T-helper 2 cell treated with Interferon-gamma antibody and Interleukin-4, amounts not matched to agents 5 μg/mL and 100 μg/mL, for 36 hours (primary cell): ENCODE data around the gene WNK2.

Experiments
- DNase-seq: peaks from one replicate; pipeline ENCODE4 v3.0.0; 2021; ENCODE audit warnings: low spot score
- H3K27ac Mint-ChIP-seq: one replicate; pipeline ENCODE4 v1.8.0; 2021; ENCODE audit warnings: mild to moderate bottlenecking, mixed read lengths
- H3K27me3 Mint-ChIP-seq: one replicate; pipeline ENCODE4 v1.8.0; 2021; ENCODE audit warnings: low read depth, mixed read lengths
- H3K36me3 Mint-ChIP-seq: one replicate; pipeline ENCODE4 v1.8.0; 2021; ENCODE audit warnings: low read depth, mixed read lengths
- H3K4me1 Mint-ChIP-seq: one replicate; pipeline ENCODE4 v1.8.0; 2021; ENCODE audit warnings: low read depth, mixed read lengths
- H3K4me3 Mint-ChIP-seq: one replicate; pipeline ENCODE4 v1.8.0; 2022; ENCODE audit warnings: mild to moderate bottlenecking, moderate library complexity, mixed read lengths
- H3K9me3 Mint-ChIP-seq: one replicate; pipeline ENCODE4 v1.8.0; 2021; ENCODE audit warnings: mixed read lengths

The WNK2 gene

DNA sequence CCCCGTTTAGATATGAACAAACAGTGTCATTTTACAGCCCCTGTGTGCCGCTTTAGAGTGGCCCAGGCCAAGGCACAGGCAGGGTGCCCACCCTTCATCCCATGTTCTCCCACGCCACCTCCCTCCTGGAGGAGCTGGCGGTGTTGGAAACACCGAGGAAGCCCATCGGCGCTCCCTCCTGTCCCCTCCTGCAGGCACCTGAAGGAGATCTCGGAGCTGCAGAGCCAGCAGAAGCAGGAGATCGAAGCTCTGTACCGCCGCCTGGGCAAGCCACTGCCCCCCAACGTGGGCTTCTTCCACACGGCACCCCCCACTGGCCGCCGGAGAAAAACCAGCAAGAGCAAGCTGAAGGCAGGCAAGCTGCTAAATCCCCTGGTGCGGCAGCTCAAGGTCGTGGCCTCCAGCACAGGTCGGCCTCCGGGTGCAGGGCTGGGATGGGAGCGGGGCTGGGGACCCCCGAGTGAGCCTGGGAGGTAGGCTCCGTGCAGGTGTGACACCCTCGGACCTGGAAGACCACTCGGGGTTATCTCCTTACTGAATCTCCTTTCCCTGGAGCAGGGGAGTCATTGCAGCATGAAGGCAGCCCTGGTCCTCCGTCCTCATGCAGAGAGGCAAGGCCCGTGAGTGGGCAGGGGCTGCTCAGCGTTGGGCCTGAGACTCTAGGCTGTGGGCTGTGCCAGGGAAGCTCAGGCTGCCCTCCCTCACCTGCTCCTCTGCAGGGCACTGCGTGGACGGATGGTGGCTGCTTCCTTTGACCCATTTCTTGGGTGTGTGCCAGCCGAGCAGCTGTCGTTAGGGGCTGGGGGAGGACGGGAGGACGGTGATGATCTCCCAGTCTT is 113.9 kb downstream of the WNK2 start:
- H3K4me3 Mint-ChIP-seq = no peak overlapping the region
- peaks cover 6% of the 10 kb centered on the region for H3K4me1 Mint-ChIP-seq
- DNase-seq = no peak
- H3K27ac Mint-ChIP-seq = no peak overlapping the region
- H3K36me3 Mint-ChIP-seq = no peaks in the 10 kb centered on the region
- no peaks in the 10 kb centered on the region for H3K9me3 Mint-ChIP-seq
- H3K27me3 Mint-ChIP-seq = peaks cover 7% of the 10 kb centered on the region

DNA sequence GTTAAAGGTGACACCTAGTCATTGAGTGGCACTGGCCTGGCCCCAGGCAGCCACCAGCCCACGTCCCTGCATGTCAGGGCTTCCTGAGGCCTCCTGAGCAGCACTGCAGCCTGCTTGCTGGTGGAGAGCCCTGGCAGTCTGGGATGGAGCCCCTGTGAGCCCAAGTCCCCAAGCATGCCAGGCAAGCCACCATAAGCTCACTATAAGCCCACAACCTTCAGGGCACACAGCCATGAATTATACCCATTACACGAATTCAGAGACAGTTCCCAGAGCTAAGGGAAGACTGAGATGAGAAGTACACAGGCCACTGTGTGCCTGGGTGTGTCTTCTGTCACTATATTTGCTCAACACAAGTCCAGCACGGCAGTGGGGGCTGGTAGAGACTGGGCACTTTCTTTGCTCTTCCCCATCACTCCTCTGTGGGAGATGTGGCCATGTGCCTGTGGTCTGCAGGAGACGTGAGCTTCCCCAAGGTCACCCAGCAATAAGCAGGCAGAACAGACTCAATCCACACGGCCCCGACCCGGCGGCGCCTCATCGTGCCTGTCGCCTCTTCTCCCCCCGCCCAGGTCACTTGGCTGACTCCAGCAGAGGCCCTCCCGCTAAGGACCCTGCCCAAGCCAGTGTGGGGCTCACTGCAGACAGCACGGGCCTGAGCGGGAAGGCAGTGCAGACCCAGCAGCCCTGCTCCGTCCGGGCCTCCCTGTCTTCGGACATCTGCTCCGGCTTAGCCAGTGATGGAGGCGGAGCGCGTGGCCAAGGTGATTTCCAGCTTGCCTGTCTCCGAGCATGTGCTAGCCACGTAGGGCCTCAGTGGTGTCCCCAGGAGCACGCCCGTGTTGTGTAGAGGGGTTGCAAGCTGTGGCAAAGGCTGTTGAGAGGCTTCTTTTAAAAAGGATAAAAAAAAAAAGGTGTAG is 114.8 kb downstream of the WNK2 start:
- peaks cover 6% of the 10 kb centered on the region for H3K4me1 Mint-ChIP-seq
- no peak overlapping the region for H3K27ac Mint-ChIP-seq
- H3K9me3 Mint-ChIP-seq = no peaks in the 10 kb centered on the region
- no peak overlapping the region for H3K4me3 Mint-ChIP-seq
- H3K27me3 Mint-ChIP-seq = peaks cover 7% of the 10 kb centered on the region
- no peak for DNase-seq
- no peaks in the 10 kb centered on the region for H3K36me3 Mint-ChIP-seq

DNA sequence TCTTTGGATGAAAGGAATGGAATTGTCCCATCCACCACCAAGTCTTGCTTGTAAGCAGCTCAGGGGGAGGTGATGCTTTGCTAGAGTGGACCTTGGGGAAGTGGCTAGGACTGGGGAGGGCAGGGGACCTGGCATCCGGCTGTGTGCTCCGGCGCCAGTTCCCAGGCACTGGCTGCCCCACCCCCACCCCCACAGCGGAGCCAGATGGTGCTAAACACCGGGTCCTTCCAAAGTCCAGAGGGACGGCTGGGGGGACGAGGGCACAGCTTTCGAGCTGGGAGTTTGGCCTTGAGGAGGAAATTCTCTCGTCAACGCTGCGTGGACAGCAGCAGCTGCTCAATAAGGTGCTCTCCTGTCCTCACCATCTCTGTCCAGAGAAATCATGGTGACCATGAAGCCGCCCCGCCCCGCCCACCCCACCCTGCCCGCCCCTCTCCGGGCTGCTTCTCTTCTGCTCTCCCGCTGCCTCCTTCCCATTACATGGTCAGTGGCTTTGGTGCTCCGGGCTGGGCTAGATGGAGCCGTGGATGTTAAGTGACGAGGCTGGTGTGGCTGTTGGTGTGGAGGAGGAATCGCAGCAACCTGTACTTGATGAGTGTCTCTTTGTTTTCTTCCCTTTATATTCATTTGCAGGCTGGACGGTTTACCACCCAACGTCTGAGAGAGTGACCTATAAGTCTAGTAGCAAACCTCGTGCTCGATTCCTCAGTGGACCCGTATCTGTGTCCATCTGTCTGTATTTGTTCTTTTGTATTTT is 115.7 kb downstream of the WNK2 start:
- H3K9me3 Mint-ChIP-seq = no peaks in the 10 kb centered on the region
- H3K27ac Mint-ChIP-seq = peak overlapping the region; percentile 19
- no peak for DNase-seq
- H3K27me3 Mint-ChIP-seq = peaks cover 2% of the 10 kb centered on the region
- H3K4me1 Mint-ChIP-seq = peaks cover 6% of the 10 kb centered on the region
- H3K4me3 Mint-ChIP-seq = no peak overlapping the region
- no peaks in the 10 kb centered on the region for H3K36me3 Mint-ChIP-seq

DNA sequence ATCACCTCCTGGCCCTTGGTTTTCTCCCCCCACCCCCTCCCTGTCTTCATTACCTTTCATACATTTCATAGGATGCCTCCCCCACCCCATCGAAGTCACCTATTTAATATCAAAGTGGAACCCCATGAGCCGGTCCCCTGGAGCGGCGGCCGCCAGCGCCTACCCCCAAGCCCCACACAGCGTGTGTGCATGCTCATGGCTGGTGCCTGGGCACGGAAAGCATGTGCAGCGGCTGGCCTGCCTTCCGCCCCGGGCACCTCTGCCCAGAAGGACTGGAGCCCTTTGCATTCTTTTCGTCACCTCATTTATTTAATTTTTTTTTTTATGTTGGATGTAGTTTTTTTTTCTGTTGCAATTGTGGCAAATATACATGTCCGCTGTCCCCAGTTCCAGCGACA is 116.2 kb downstream of the WNK2 start:
- Mint-ChIP-seq H3K4me3 (no peak overlapping the region), H3K9me3 (no peaks in the 10 kb centered on the region), H3K27me3 (peaks cover 2% of the 10 kb centered on the region), H3K4me1 (peaks cover 6% of the 10 kb centered on the region), H3K27ac (no peak overlapping the region), H3K36me3 (no peaks in the 10 kb centered on the region)
- no peak for DNase-seq

DNA sequence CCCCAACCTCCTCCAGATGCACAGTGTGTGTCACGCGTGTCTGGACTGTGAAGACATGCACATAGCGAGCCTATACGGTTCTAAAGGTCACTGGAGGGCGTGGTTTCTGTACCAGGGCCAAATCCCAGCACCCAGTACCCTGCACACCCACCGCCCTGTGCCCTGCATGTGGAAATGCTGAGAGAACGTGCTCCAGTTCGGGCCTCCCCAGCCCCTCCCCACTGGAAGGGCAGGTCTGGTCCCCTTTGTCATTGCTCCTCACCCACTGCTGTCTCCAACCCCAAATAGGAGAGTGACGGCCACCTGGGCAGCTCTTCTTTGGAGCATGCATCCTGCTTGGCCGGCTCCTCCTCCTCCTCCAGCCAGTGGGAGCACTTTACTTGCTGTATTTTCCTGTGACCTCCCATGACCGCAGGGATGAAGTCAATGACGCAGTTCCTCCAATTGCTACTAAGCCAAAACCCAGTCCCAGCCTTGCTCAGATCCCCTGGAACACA is 116.7 kb downstream of the WNK2 start:
- peaks cover 2% of the 10 kb centered on the region for H3K27me3 Mint-ChIP-seq

DNA sequence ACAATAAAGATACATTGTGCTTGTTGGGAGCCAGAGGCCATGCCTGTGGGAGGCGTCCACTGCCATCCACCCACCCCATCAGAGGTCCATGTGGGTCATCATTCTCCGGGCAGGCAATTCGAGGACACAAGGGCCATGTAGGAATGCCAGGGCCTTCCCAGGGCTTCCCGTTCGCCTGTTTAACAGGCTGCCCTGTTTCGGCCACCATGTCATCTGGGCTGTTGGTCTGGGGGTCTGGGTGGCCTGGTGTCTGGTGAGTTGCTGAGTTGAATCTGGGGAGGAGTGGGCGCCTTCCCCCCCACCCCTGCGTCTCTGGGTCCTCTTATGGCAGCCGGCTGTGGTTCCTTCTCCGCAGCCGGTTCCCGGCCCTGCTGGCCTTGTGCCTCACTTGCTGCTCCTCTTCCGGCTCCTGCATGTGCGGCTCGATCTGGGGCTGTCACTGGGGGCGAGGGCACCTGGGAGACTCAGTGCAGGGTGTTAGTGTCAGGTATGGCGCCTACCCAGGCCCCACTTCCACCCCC is 117.4 kb downstream of the WNK2 start:
- H3K27ac Mint-ChIP-seq = no peak overlapping the region
- DNase-seq = no peak
- no peaks in the 10 kb centered on the region for H3K9me3 Mint-ChIP-seq
- H3K36me3 Mint-ChIP-seq = no peaks in the 10 kb centered on the region
- H3K4me3 Mint-ChIP-seq = no peak overlapping the region
- H3K27me3 Mint-ChIP-seq = peaks cover 2% of the 10 kb centered on the region
- peaks cover 6% of the 10 kb centered on the region for H3K4me1 Mint-ChIP-seq

More for the DNA sequence above, 116.7 kb downstream of the WNK2 start:
- DNase-seq = no peak
- H3K4me3 Mint-ChIP-seq = no peak overlapping the region
- no peaks in the 10 kb centered on the region for H3K36me3 Mint-ChIP-seq
- H3K27ac Mint-ChIP-seq = no peak overlapping the region
- H3K4me1 Mint-ChIP-seq = peaks cover 6% of the 10 kb centered on the region
- H3K9me3 Mint-ChIP-seq = no peaks in the 10 kb centered on the region

DNA sequence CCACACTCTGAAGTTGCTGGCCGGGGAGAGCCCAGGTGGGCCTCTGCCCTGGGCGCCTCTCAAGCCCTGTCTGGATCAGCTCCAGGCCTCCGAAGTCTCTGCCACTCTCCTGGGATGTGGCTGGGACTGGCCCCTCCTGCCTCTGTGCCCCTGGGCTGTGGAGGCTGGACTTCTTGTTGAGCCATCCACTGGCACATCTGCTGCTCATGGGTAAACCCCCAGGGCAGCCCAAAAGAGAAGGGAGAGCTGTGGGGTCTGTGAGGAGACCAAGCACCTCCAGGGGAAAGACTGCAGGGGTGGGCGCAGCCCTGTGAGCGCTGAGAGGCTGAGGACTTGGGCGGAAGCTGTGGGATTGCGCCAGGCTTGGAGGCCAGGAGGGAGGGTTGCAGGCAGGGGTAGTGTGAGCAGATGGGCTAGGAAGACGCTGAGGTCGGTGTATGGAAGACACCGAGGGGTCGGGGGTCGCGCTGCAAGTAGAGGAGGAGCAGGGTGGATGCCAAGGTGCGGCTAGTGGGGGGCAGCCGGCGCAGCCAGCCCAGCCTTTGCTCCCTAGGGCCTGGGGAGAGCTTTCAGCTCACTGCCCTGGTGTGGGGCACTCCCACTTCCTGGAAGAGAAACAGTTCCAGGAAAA is 118.1 kb downstream of the WNK2 start:
- Mint-ChIP-seq H3K4me1 (peaks cover 6% of the 10 kb centered on the region), H3K27ac (no peak overlapping the region), H3K9me3 (no peaks in the 10 kb centered on the region), H3K4me3 (no peak overlapping the region), H3K36me3 (no peaks in the 10 kb centered on the region), H3K27me3 (peaks cover 2% of the 10 kb centered on the region)
- no peak for DNase-seq

DNA sequence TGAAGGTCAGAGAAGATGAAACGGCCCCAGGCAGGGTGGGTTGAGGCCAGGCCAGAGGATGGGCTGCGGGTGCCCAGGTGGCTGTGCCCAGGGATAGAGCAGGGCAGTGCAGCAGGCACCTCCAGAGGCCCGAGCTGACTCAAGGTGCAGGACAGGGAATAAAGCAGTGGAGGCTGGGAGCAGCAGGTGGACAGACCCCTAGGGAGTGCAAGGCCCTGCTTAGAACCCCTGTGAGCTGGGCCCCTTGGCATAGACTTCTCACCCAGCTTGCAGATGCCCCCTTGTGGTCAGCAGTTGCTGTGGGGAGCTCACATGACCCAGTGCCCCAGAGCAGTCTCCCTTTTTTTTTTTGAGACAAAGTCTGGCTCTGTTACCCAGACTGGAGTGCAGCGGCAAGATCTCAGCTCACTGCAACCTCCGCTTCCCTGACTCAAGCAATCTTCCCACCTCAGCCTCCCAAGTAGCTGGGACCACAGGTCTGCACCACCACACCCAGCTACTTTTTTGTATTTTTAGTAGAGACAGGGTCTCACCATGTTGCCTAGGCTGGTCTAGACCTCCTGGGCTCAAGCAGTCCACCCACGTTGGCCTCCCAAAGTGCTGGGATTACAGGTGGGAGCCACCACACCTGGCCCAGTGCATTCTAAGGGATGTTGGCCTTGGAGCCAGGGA is 118.8 kb downstream of the WNK2 start:
- Mint-ChIP-seq H3K4me1 (peaks cover 3% of the 10 kb centered on the region), H3K4me3 (no peak overlapping the region), H3K27ac (no peak overlapping the region), H3K36me3 (no peaks in the 10 kb centered on the region), H3K9me3 (no peaks in the 10 kb centered on the region), H3K27me3 (no peaks in the 10 kb centered on the region)
- peak; percentile 18 for DNase-seq

DNA sequence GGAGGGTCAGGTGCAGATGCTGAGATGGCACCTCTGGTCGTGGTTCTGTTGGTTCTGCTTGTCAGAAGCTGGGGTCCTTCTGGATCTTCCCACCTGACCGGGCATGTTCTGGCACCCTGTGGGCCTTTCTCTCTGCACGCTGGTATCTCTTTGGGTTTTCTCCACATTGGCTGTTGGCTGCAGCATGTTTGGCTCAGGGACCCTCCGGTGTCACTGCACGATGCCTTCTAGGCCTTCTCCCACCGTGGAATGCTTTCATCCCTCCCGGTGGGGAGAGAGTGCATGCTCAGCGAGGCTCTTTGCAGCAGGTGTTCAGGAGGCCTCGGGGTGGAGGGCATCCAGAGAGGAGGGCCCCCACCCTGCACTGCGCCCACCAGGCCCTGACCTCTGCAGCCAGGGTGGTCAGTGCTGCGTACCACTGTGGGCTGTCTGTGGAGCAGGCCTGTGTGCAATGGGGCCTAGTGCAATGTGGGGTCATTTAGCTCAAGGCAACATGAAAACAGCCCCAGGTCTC is 119.4 kb downstream of the WNK2 start:
- DNase-seq = no peak
- H3K36me3 Mint-ChIP-seq = no peaks in the 10 kb centered on the region
- no peak overlapping the region for H3K27ac Mint-ChIP-seq
- no peaks in the 10 kb centered on the region for H3K9me3 Mint-ChIP-seq
- H3K4me1 Mint-ChIP-seq = peaks cover 3% of the 10 kb centered on the region
- no peak overlapping the region for H3K4me3 Mint-ChIP-seq
- H3K27me3 Mint-ChIP-seq = no peaks in the 10 kb centered on the region

DNA sequence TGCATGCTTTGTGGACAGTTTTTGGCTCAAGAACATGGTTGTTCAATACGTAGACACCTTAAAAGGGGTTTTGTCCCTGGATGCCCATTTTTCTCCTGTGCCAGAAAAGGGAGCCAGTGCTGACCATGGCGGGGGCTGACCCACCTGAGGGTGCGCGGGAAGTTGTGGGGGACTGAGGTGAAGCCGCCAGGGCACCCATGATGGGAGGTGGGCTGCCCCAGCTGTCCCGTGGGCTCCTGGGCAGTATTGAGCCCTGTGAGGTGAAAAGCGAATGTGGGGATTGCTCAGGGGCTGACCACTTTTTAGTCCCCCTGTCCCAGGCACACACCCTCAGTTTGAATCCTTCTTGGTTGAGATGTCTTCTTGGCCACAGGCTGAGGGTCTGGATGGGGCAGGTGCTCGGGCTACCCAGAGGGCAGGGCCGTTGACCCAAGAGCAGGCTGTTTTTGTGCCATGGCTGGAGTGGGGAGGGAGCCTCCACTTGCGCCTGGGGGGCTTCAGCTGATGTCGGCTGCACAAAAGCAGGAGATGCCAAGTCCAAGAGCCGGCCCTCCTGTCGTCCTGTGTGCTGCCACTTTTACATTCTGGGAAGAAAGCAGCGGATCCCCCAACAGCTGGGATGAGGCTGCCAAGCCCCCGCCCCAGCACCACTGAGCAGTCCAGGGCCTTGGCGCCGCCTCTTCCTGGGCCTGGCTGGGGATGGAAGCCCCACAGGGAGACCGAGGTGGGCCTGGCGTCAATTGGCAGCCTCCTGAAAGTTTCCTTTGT is 120.1 kb downstream of the WNK2 start:
- Mint-ChIP-seq H3K4me3 (no peak overlapping the region), H3K27me3 (no peaks in the 10 kb centered on the region), H3K4me1 (peaks cover 3% of the 10 kb centered on the region), H3K27ac (no peak overlapping the region), H3K9me3 (no peaks in the 10 kb centered on the region), H3K36me3 (no peaks in the 10 kb centered on the region)
- DNase-seq = no peak

DNA sequence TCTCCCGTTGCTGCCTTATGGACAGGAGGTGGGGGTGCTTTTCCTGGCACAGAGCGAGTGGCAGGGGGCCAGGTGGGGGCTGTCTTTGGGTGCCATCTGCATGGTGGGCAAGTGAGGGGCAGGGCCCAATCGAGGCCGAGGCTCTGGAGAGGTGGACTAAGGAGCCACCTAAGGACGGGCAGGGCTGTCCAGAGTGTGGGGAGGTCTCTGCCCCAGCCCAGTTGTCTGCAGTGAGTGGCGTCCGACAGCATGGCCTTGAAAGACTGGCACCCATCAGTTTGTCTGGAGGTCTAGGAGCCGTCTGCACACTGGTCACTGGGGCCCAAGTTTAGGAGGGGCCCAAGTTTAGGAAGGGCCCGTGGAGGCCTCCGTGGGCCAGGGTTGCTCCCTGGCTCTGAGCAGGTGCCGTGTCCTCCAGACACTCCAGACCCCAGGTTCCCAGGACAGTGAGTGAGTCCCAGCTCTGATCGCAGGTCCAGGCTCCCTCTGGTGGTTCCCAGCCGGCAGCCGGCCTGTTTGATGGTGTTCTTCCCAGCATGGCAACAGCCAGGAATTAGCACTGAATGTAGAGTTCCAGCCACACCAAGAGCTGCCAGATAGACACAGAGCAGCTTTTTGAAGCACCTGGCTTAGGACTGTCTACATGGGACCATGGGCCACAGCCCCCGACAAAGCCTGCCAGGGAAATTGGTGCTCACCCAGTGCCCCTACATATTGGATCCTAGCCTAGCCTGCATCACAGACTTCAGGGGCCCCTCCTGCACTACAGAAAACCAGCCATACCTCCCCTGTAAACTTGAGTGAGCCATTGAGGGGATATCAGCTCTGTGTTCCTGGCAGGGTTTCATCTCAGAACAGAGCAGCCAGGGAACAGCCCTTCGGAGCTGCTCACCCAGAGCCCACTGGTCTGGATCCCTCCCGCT is 120.9 kb downstream of the WNK2 start:
- no peak overlapping the region for H3K27ac Mint-ChIP-seq
- no peaks in the 10 kb centered on the region for H3K27me3 Mint-ChIP-seq
- no peak overlapping the region for H3K4me3 Mint-ChIP-seq
- no peaks in the 10 kb centered on the region for H3K36me3 Mint-ChIP-seq
- H3K9me3 Mint-ChIP-seq = no peaks in the 10 kb centered on the region
- no peak for DNase-seq
- peaks cover 3% of the 10 kb centered on the region for H3K4me1 Mint-ChIP-seq
